ENCODE results near the gene SFXN3. TPM values are rescaled to one million over a fixed set of nuclear protein-coding genes. Genes with fewer than 3 reads are reported as not detected.

Gene SFXN3
- total and polyA plus RNA-seq, 2 of the 13 experiments (the other 11 are each of a cell fraction or from before 2014, with no cell fraction given), result 16.8 to 71.5 TPM

GRCh38 chr10:100998183-100998990, 32.6 kb upstream of the SFXN3 start (continued):
- TF ChIP-seq ATF5 (CRISPR knock-in tag; IDR thresholded peaks at IDR 0.05; ENCODE audit: low read depth) (no peak), ZNF558 (CRISPR knock-in tag; IDR thresholded peaks at IDR 0.05; ENCODE audit: borderline replicate concordance) (no peak), THAP8 (CRISPR knock-in tag; IDR thresholded peaks at IDR 0.05; ENCODE audit: borderline replicate concordance) (no peak), FOXC1 (CRISPR knock-in tag; IDR thresholded peaks at IDR 0.05; ENCODE audit: borderline replicate concordance) (no peak), MYPOP (CRISPR knock-in tag; IDR thresholded peaks at IDR 0.05) (no peak), PHF21A (CRISPR knock-in tag; IDR thresholded peaks at IDR 0.05) (0 out of 2 replicates have a peak, but pooled peaks have one; percentile 14), HBP1 (CRISPR knock-in tag; IDR thresholded peaks at IDR 0.05; ENCODE audit: low read depth) (no peak), LRRFIP1 (CRISPR knock-in tag; conservative IDR thresholded peaks at IDR 0.05) (no peak), SOX13 (IDR thresholded peaks at IDR 0.05) (no peak), SOX13 (CRISPR knock-in tag; conservative IDR thresholded peaks at IDR 0.05 in 1 of 2, IDR thresholded peaks at IDR 0.05 in 1 of 2) (no peak), IKZF1 (IDR thresholded peaks at IDR 0.05) (no peak), MEIS1 (CRISPR knock-in tag; IDR thresholded peaks at IDR 0.05; ENCODE audit: borderline replicate concordance) (no peak), MLX (CRISPR knock-in tag; IDR thresholded peaks at IDR 0.05) (no peak), ZFAT (CRISPR knock-in tag; conservative IDR thresholded peaks at IDR 0.05) (no peak), HOMEZ (CRISPR knock-in tag; IDR thresholded peaks at IDR 0.05; ENCODE audit: low read depth) (no peak), LCORL (IDR thresholded peaks at IDR 0.05) (0 out of 2 replicates have a peak, but pooled peaks have one; percentile 16), LCORL (CRISPR knock-in tag; IDR thresholded peaks at IDR 0.05) (peak; percentile 31; the same call in 1 of the 2 replicates), ZNF343 (CRISPR knock-in tag; IDR thresholded peaks at IDR 0.05) (no peak), CHD2 (IDR thresholded peaks at IDR 0.05; ENCODE audit: low read depth, low read length) (no peak), TBX3 (IDR thresholded peaks at IDR 0.05; ENCODE audit: borderline replicate concordance) (no peak)
